ENCODE measurements around the gene KRTAP2-1. TPM values are rescaled to one million over a fixed set of nuclear protein-coding genes. Genes with fewer than 3 reads are reported as not detected.
"Not testable (repeated sequence)": the region's sequence is repeated elsewhere in the genome, so short reads cannot be mapped to it uniquely, and the experiment has no call there.

The KRTAP2-1 gene
- total RNA-seq, 1 donor from 2014 or later, result not detected

DNA sequence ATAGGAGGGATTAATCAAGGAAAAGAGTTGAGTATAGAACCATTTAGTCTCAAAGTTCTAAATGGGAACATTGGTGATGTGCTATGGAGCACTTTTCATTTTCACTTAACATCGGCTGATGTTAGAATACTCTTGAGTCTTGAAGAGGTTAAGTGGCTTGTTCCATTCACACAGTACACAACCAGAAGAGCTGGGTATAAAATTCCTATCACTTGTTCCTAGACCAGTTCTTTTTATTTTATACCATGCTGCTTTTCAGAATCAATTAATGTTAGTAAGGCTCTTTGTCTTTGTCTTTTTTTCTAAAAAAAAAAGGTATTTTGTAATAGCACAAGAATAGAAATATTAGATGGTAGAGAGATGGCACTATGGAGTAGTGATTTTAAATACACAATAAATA lies 4.2 kb downstream of the KRTAP2-1 start:
- Histone ChIP-seq H3K36me3 (ENCODE audit: control insufficient read depth, insufficient read depth, low read length) (no peaks in the 10 kb centered on the region), H3K27me3 (ENCODE audit: control insufficient read depth, insufficient read depth, low read length) (no peaks in the 10 kb centered on the region), H3K4me3 (ENCODE audit: low read depth, low read length) (no peak overlapping the region)
- no peak for TF ChIP-seq CTCF (IDR thresholded peaks at IDR 0.05; ENCODE audit: insufficient read depth, low read length, severe bottlenecking)
- FAIRE-seq (no peak), DNase-seq (ENCODE audit: low read depth) (no peak)

DNA sequence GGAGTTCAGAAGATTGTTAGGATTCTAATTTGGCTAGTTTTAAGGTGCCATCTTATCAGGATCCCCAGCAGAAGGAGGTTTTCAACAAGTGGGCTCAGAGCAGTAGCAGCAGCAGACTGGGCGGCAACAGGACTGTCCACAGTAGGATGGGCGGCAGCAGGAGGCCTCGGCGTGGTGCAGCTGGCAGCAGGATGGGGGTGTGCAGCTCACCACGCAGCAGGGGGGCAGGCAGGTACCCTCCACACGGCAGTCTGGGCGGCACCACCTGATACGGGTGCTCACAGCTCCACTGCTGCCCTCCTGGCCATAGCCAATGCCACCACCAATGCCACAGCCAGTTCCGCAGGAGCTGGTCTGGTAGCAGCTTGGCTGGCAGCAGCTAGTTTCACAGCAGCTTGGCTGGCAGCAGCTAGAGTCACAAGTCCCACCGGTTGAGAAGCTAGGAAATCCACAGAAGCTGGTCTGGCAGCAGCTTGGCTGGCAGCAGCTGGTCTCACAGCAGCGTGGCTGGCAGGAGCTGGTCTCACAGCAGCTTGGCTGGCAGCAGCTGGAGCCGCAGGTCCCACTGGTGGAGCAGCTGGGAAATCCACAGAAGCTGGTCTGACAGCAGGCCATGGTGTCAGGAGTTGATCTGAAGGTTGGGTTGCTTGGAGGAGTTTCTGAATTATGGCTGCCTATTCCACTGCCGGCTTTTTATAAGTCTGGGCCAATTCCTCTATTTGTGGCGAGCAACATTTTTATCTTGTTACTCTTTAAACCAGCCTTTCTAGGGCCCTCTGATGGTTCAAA lies 6.1 kb downstream of the KRTAP2-1 start, which contains the start of gene KRTAP1-1:
Gene KRTAP1-1 (minus strand): TSS at position 668 of the 789 bp plus-strand sequence. CDS start 53 bp downstream, at position 615.
- H3K36me3 ChIP-seq (ENCODE audit: control insufficient read depth, insufficient read depth, low read length); H3K4me3 ChIP-seq (ENCODE audit: low read depth, low read length); H3K27me3 ChIP-seq (ENCODE audit: control insufficient read depth, insufficient read depth, low read length); DNase-seq (ENCODE audit: low read depth): not testable (repeated sequence)
- peak; percentile 13 for FAIRE-seq

- Histone ChIP-seq H3K27me3 (ENCODE audit: control insufficient read depth, insufficient read depth, low read length) (no peaks in the 10 kb centered on the region), H3K36me3 (ENCODE audit: control insufficient read depth, insufficient read depth, low read length) (no peaks in the 10 kb centered on the region), H3K4me3 (ENCODE audit: low read depth, low read length) (no peak overlapping the region)
- TF ChIP-seq CTCF (IDR thresholded peaks at IDR 0.05; ENCODE audit: insufficient read depth, low read length, severe bottlenecking), result no peak
- FAIRE-seq (no peak), DNase-seq (ENCODE audit: low read depth) (no peak)
Observed at GRCh38 chr17:41037853-41038350, 9.2 kb downstream of the KRTAP2-1 start.

- FAIRE-seq; DNase-seq (ENCODE audit: low read depth); H3K27me3 ChIP-seq (ENCODE audit: control insufficient read depth, insufficient read depth, low read length); H3K4me3 ChIP-seq (ENCODE audit: low read depth, low read length); H3K36me3 ChIP-seq (ENCODE audit: control insufficient read depth, insufficient read depth, low read length): not testable (repeated sequence)
Observed at GRCh38 chr17:41034346-41034935, 12.7 kb downstream of the KRTAP2-1 start, which contains the start of gene KRTAP1-3. Gene KRTAP1-3 (minus strand): TSS chr17:41034874. CDS start chr17:41034821, 53 bp downstream.

DNA sequence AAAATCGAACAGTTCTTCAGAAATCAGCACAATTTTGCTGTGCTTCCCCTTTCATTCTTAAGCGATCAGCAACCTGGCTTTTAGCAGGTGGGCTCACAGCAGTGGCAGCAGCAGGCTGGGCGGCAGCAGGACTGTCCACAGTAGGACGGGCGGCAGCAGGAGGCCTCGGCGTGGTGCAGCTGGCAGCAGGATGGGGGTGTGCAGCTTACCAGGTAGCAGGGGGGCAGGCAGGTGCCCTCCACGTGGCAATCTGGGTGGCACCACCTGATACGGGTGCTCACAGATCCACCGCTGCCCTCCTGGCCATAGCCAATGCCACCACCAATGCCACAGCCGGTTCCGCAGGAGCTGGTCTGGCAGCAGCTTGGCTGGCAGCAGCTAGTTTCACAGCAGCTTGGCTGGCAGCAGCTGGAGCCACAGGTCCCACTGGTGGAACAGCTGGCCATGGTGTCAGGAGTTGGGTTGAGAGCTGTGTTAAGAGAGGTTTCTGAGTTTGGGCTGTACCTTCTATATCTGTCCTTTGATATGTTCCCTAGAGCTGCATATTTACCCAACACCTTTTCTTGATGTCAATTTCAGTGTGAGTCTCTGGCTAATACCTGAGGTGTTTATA lies 17.4 kb downstream of the KRTAP2-1 start, which contains the start of gene KRTAP1-4:
Gene KRTAP1-4 (minus strand): TSS at position 563 of the 613 bp plus-strand sequence. CDS start 117 bp downstream, at position 446.
- Histone ChIP-seq H3K27me3 (ENCODE audit: control insufficient read depth, insufficient read depth, low read length) (no peaks in the 10 kb centered on the region), H3K4me3 (ENCODE audit: low read depth, low read length) (no peak within 1 kb of the TSS)

More for the DNA sequence above, 17.4 kb downstream of the KRTAP2-1 start, which contains the start of gene KRTAP1-4:
- DNase-seq (ENCODE audit: low read depth) (no peak), FAIRE-seq (no peak)
- no peak for TF ChIP-seq CTCF (IDR thresholded peaks at IDR 0.05; ENCODE audit: insufficient read depth, low read length, severe bottlenecking)
- H3K36me3 ChIP-seq (ENCODE audit: control insufficient read depth, insufficient read depth, low read length), result no peaks in the 10 kb centered on the region
